Measurements from ENCODE around the gene FOXP1.

The FOXP1 gene

DNA sequence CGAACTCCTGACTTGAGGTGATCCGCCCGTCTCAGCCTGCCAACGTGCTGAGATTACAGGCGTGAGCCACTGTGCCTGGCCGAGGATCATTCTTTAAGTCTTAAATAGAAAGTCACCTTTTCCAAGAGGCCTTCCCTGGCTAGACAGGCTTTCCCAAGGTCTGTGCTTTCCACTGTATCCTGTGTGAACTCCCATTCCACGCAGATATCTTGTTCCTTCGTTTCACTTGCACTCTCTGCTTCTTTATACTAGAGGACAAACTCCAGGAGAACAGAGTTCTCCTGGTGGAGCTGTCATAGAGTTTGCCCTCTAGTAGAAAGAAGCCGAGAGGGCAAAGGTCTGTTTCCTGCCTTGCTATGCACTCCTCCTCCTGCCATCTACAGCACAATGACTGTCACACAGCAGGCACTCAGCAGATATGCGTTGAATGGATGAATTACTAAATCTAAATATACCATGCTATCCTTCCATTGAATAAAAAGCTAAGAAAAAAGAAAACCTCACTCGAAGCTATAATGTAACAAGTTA lies 211.2 kb downstream of the FOXP1 start:
- no peak for DNase-seq (ENCODE audit: low read depth)

DNA sequence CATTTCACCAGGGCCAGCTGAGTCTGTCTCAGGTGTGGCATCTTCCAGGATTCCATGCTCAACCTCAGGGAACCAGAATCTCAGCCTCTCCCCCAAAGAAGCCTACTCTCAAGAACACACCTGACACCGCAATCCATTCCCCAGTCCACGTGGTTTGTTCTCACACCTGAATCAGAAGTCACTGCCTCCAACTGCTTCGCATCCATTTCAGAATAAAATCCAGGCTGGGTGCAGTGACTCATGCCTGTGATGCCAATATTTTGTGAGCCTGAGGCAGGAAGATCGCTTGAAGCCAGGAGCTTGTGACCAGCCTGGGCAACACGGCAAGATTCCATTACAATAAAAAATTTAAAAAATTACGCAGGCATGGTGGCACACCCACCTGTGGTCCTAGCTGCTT lies 212.2 kb downstream of the FOXP1 start:
- DNase-seq (ENCODE audit: low read depth): no peak

DNA sequence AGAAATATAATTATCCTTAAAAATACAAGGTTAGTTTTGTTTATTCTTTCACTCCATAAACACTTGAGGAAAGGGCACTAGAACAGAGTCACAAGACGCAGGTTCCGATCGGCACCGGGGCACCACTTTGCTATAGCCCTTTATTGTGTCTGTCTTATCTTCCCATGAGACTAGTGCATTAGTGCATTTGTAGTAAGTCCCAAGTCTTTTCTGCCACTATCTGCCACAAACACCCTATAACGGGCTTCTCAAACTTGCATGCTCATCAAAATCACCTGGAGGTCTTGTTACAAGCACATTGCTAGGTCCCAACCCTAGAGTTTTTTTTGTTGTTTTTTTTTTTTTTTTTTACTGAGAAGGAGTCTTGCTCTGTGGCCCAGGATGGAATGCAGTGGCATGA lies 213.1 kb downstream of the FOXP1 start:
- DNase-seq (ENCODE audit: low read depth): no peak

DNA sequence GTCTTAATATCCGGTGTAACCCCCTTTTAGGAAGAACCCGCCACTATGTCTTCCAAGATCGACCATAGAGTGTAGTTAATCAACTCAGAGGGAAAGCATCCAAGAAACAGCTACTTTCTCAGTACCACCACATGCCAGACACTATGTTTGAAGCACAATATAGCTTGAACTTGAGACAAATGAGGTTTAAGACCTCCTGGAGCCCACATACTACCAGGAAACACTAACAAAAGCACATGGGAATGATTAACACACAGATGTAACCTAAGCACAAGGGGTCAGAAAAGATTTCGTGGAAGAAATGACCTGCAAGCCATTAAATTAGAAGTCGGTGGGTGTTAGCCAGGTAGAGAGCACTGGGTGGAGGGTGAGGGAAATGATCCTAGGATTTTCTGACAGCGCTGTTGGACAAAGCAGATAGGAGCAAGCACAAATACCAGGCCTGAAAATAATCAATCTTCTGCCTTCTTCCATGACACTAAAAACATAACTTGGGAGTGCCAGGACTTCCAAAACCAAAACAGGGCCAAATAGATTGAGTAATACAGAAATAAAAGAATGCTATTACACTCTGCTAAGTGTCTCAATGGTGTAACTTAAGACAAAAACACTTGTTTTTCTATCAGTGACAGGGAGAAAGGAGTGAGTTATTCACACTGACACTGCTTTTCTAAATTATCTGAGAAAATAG lies 213.7 kb downstream of the FOXP1 start:
- DNase-seq (ENCODE audit: low read depth): no peak

DNA sequence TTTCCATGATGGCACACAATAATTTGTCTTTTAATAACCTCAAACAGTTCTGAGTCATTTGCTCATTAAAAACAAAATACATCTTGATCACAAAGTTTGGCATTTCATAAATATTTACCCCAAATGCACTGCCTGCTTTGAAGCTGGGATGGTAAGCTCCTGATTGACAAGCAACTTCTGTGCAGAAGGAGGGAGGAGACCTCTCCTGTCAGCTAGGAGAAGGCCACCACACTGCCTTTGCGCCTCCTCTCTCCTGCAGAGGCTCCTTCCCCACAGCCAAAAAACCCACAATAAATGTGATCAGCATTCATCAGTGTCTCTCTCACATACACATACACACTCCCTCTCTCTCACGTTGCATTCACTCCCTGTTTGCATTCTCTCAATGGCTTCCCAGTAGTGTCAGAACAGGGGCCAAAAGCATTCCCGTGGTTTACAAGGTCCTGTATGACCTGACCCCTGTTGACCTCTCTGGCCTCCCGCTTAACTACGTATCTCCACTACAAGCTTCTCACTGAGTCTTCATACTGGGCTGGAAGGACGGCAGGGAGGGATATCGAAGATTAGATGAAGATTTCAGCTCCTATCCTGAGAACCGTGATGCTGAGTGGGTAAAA lies 216.4 kb downstream of the FOXP1 start:
- DNase-seq (ENCODE audit: low read depth): no peak

DNA sequence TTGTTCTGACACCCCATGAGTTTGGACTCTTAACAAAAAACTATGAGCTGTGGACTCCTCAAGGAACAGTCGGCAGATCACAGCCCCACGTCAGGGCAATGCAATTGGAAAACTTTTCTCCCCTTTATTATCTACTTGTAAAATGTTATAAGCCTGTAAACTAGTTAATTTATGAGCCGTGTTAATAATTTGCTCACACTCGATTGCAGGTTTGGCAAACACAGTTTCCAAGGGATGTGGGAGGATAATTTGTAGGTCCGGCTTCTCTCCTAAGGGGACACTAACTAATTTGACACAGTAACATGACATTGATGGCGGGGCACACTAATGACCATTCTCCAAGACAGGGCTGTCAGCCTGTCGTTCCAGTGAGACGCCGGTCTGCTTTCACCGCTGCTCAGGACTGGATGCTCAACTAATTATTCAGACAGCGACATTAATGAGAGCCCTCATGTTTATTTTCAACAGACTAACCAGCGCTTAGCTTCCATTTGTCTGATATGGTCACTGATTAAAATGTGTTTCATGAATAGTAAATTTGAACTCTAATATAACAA lies 222.1 kb downstream of the FOXP1 start:
- DNase-seq (ENCODE audit: low read depth): no peak

DNA sequence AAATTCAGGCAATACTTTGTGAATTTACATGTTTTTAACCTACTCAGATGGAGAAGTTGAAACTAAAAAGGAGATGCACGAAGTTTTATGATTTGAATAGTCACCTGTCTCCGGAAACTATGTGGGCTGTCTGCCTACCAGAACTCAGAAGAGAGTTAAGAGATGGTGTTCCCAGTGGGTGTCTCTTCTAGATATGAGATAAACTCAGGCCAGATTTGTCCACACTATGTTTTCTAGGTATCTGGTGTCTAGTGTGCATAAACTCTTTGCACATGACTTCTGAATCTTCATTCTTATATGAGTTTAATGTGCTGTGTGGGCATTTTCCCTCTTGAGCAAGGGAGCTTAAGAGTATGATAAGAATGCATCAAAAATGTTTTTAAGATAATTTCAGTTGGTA lies 222.8 kb downstream of the FOXP1 start:
- DNase-seq (ENCODE audit: low read depth): no peak

DNA sequence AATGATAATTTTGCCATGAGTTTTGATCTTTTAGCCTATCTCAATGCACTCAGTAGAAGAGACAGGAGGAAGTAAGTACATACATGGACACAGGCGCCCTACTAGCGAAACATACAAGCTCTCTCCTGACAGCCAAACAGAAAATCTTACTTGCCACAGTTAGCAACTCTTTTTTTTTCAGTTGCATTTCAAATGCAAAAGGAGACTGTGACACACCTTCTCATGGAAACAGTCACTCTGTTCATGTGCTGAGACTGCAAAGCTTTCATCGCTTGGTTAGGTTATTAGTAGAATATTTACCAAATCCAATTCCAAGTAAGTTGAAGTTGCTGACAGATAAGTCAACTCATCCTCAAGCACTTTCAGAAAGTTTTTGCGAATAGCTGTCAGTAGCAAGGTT lies 223.3 kb downstream of the FOXP1 start:
- DNase-seq (ENCODE audit: low read depth): no peak

DNA sequence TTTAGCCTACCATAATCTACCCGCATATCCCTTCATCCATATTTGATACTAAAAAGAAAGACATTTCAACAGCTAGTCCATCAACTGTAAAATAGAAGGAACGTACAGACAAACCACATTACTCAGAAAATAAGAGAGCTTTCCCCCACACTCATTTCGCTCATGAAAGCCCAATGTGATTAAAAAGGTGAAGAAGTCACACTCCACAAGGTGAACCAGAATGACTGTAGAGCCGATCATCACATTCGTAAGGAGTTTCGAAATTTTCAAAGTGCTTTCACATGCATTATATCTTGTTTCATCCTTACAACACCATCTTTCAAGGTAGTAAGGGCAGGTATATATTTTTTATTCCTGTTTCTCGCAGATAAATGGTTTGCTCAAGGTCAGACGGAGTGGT lies 225.3 kb downstream of the FOXP1 start:
- no peak for DNase-seq (ENCODE audit: low read depth)

DNA sequence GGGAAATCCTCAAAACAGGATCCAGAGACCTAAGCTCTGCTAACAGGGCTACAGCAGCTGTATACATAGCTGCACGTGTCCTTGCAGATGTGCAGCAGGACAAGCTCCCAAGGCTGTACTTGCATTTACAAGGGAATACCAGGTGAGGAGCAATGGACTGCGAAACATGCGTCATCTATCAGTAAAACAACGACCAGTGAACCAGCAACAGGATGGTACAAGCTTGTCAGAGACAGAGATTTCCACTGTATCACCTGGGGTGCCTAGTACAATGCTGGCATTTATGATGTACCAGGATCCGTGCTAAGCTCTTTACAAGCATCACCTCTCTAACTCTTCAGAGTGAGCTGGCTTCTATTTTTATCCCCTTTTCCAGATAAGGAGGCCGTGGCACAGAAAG lies 227.3 kb downstream of the FOXP1 start:
- DNase-seq (ENCODE audit: low read depth): no peak

DNA sequence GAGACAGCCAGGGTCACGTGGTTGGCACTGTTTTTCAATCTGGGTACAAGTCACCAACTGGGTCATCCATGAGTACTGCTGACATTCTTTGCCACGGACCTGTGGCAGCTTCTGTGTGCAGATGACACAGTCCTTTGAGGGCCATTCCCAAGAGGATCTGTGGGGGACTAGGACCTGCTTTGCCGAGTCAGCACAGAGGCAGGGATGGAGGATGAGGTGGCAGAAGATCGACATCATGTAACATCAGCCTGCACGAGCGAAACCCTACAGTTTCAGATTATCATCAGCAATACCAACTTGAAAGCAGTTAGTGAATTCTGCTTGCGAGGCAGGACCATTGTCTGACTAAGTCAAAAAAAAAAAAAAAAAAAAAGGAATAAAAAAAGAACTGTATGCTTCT lies 227.7 kb downstream of the FOXP1 start:
- no peak for DNase-seq (ENCODE audit: low read depth)

DNA sequence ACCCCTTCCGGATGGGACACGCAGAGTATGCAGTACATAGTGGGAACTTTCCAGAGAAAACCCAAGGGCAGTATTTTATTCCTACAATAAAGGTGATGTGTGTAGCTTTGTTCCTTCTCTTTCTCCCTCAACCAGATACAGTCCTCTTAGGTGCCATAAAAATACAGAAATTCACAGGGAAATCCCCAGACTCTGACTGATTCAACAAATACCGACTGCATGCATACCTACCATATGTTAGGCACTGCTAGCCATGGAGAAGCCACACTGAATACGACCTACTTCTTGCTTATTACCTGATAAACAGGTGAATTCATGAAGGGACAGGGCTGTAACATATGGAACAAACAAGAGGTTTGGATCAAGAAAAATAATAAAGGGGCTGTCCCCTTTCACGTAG lies 228.5 kb downstream of the FOXP1 start:
- no peak for DNase-seq (ENCODE audit: low read depth)

DNA sequence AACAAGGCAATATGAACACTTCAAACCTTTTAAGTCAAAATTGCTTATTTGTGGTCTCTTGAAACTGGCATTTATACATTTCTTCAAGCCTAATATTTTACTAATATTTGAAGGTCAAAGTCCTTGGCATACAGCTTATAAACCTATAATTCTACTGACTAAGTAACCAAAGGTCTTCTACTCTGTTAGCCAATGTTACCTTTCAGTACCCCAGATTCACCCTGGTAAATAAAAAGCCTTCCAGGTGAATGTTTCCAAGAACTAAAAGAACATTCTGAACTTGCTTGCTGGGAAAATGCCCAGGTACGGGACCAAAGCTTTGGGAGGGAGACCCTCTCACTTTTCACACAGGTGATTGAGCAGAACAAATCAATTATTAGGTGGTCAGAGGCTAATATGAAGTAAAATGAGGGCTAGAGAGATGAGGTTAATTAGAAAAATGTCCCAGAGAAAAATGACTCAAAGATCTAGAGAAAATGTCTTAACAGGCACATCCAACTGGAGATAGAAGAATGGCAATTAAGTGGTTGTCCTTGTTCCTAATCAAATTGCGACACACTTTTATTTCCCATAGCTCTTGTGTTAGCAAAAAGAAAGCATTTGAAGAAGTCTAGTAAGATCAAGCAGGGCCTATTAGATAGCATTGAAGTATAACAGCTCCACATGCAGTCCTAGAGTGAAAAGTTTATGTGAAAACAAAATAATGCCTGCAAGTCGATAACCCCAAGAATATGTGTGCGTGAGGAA lies 232.0 kb downstream of the FOXP1 start:
- DNase-seq (ENCODE audit: low read depth): no peak

DNA sequence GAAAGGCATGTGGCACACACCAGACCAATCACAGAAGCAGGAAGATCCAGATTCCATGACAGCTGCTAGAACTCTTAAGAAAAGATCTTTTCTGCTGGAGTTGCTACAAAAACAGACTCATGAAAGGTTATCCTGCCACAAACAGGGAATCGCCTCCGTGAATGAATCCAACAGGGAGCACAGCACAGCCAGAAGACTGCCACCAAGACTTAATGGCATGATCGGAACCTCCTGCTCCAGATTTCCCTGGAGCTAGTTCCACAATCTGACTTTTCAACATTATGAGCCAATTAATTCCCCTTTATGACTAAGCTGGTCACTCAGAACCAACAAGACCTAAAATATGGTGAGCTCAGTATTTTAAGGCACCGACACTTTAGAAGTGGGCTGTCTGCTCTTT lies 232.5 kb downstream of the FOXP1 start:
- no peak for DNase-seq (ENCODE audit: low read depth)

DNA sequence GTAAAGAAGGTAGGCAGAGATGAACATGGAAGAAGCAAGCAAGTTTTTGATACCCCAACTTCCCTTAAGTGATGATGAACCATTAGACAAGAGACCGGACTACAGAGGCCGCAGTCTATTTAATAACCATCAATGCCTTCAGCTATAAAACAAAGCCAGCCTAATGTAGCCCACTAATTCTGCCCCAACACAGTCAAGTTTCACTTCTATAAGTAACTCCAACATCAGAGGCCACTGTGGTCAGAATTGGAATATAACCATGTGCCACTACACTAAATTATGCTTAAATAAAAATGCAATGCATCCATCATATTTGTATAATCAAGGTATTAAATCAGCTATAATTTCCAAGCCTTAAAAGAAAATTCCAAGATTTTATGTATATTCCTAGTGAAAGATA lies 234.7 kb downstream of the FOXP1 start:
- no peak for DNase-seq (ENCODE audit: low read depth)

DNA sequence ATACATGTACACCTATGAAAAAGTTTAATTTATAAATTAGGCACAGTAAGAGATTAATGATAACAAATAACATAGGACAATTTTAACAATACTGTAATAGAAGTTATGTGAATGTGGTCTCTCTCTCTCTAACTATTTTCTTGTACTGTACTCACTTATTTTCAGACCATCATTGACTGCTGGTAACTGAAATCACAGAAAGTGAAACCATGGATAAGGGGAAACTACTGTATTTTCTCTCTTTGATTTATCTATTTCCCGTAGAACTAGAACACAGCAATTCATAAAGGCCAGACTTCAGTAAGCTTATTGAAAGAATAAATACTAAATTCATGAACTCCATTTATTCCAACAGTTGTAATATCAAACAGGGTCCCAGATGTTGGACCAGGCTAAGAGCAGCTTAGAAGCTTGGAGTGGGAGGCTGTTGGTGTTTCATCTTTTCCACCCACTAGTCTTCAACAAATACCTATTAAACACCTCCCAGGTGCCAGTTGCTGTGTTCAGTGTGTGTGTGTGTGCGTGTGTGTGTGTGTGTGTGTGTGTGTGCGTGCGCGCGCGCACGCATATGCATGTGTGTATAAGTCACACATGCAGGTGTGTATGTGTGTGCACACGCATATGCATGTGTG lies 235.4 kb downstream of the FOXP1 start:
- no peak for DNase-seq (ENCODE audit: low read depth)

DNA sequence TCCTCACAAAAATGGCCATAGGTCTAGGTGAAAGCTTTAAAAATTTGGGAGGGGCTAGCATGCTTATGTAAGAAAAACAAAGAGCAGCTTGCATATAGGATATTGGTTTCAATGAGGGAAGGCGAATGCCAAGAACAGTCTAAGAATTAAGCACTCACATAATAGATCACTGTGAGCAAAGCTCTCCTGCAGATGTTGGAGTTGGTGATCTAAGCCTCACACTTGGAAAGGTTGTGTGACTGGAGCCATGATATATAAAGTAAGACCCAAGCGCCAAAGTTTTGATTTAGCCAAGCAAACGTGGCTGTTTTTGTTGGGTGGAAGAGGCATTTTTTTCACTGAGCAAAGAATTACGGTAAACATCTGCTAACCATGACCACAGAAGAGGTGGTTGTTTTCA lies 237.5 kb downstream of the FOXP1 start:
- DNase-seq (ENCODE audit: low read depth): no peak

DNA sequence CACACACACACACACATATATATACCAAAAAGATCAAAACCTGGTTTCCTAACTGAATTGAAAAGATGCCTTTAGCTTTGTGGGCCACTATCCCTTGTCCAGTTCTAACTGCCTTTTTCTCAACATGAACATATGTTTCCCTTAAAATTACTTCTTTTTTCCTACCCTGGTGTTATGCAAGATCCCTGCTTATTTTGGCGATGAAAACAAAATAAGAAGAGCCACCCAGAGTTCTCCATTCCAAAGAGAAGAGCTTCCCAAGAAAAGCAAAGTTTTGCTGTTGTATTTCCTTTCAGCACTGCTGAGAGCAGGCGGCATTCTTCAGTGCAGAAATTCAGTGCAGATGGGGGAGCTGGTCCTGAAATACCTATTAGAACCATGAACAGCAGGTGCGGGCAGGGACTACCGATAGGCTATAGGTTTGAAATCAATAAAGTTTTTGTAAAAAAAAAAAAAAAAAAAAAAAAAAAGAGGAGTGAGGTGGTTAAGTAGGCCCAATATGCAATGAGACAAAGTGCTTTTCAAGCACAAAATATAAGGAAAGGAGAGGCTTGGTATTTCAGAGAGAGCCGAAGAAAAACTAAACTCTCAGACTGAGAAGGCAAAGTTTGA lies 238.0 kb downstream of the FOXP1 start:
- no peak for DNase-seq (ENCODE audit: low read depth)

DNA sequence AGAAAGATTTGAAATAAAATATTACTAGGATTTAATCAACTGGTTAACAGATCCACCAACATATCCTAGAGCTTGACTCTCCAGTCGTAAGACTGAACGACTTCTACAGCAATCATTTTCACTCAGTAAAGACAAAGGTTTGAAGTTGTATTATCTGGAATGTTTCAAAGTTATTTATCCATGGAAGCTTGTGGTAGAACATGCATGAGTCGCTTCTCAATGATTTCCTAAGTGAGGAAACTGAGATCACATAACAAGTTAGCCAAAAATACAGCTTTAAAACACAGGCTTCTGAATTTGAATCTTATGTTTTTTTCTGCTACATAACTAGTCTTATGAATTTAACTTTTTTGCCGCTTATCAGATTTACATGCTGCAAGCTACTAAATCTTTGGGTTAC lies 241.8 kb downstream of the FOXP1 start:
- DNase-seq (ENCODE audit: low read depth): no peak

DNA sequence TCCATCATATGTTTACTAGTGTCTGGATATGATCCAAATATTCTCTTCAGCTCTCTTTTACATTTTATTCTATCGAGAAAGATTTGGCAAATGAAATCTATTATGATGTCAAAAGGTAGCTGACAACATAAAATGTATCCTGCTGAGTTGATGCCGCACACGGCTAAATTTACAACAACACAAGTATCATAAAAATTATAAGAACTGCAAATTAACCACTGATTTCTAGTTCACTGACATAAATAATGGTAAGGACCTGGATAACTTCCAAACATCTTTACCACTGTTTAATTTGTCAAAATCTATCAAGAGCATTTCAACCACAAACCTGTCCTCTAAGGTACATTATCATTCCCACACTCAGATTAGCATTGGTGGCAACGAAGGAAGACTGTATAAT lies 244.5 kb downstream of the FOXP1 start:
- no peak for DNase-seq (ENCODE audit: low read depth)

DNA sequence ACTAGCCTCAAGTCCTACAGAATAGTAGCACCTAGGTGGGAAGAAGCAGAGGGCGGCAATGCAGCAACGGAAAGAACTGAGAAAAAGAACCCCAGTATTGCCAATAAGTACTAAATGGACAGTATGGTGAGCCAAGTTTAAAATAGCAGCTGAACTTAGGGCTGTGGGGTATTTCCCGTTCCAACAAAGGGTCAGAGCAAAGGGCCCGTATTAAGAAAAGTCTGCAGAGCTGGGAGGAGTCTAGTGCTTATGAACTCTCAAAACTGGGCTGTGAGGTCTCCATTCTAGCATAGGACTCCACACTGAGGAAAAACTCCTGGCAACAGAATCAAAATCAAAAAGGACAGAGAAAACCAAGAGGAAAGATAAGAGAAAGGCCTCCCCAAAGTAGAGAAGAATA lies 250.7 kb downstream of the FOXP1 start:
- DNase-seq (ENCODE audit: low read depth): no peak

DNA sequence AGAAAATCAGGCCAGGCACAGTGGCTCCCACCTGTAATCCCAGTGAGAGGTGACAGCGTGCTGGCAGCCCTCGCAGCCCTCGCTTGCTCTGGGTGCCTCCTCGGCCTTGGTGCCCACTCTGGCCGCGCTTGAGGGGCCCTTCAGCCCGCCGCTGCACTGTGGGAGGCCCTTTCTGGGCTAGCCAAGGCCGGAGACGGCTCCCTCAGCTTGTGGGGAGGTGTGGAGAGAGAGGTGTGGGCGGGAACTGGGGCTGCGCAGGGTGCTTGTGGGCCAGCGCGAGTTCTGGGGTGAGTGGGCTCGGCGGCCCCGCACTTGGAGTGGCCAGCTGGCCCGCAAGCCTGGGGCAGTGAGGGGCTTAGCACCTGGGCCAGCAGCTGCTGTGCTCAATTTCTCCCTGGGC lies 252.6 kb downstream of the FOXP1 start:
- no peak for DNase-seq (ENCODE audit: low read depth)

Measured in stimulated activated CD8-positive, alpha-beta memory T cell treated with anti-CD3 and anti-CD28 coated beads, Interleukin-12 subunit alpha, Interleukin-12 subunit beta, amount 100 ng/mL, for 1 hour (primary cell).